Activated CD4-positive, alpha-beta T cell treated with anti-CD3 and anti-CD28 coated beads, Interleukin-2, amount 50 U/mL, for 4 hours (primary cell): ENCODE data around the gene MTHFSD.

Source experiments
- DNase-seq, 2 experiments: peaks; one replicate each; pipeline ENCODE4 v3.0.0-alpha.2; 2020

Gene MTHFSD

DNA sequence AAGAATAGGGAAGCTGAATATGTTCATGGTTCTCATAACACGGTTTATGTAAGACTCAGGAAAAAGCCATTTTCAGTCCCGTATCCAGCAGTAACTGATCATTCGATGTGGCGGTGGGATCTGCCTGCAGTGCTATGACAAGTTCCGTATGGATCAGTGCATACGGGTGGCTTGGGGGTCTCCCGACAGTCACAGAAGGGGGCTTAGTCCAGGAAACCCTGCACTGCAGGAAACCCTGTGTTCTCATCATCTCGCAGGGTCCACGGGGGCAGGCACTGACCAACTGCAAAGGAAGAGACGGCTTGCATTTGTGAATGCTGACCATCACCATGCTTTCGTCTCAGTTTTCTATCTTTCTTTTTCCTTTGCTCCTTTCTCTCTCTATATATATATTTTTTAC lies 7.7 kb downstream of the MTHFSD start:
- DNase-seq: no peak

DNA sequence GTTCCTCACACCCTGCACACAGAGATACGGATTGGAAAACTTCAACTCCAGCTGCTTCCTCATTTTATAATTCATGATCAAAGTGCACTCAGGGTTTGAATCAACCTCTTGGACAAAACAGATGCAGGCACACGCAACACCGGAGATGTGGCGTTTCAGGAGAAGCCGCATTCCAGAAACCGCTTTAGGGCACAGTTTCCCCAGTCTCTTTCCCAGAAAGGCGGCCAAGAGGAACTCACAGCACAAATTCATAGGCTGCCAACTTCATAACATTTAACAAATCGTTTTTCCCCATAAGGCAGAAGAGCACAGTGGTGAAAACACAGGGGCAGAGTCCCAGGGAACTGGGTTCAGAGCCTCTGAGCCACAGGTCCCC lies 8.4 kb downstream of the MTHFSD start:
- no peak for DNase-seq

DNA sequence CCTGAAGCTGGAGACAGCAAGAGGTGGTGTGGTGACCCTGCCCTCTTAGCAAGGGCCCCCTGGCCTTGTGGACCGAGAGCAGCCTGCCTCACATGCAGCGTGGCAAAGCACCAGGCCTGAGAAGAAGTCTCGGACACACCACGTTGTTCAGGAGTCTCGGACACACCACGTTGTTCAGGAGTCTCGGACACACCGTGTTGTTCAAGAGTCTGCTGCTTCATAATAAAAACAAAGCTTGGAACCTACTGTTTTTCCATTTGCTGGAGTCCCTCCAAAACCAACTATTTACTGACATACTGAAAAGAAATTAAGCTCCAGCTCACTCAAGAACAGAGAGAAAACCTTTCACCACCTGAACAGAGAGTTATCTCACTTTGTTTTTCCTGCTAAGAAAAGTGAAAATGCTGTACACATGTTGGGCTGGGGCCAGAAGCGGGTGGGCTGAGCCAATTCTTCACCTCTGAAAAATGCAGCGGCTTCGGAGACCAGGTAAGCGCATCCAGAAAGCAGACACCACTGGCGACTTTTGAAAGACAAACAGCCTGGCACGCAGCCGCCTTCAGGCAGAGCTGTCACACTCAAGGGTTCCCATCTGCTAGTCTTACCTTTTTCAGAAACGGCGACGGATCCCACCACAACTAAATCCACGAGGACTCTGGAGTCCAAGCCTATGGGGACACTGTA lies 8.9 kb downstream of the MTHFSD start:
- no peak for DNase-seq

- DNase-seq: no peak
Observed at GRCh38 chr16:86545481-86545880, 9.6 kb downstream of the MTHFSD start.

DNA sequence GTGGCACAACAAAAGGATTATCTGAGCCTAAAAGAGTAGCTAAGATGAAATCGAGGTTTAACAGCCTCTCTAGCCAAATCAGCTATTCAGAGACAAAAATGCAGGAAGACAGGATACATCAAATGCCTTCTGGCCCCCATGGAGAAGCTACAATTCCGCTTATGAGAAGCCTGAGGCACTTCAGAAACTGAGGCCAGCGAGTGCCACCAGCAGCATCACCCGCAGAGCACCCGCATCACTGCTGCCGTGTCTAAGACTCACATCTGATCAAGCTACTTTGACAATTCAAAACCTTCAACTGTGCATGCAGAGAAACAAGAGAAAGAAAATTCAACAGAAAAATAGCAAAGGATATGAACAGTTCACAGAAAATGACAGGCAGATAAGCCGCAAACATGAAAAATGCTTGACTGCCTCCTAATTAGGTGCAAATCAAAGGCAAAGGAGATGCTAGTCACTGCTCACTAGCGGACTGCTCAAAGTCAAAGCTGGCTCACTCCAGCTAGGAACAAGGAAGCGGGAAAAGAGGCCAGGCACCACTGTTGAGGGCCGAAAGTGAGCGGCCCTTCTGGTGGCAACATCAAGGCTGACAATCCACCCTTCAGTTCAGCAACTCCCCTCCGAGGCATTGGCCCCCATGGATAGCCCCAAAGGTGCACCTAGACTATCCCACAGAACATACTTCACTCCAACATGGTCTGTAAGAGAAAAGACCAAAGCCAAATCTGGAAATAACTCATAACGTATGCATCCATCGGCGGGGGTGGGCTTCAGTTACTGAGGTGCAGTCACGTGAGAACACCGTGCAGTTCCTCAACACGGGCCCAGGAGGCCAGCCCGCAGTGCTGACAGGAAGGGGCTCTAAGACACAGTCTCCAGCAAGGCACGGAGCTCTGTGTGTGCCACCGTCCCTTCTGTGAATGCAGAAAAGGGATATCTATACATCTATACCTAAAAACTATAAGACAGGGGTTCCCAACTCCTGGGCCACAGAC lies 12.0 kb downstream of the MTHFSD start:
- DNase-seq: no peak

- DNase-seq: no peak
Observed at GRCh38 chr16:86541560-86541959, 13.5 kb downstream of the MTHFSD start.

- DNase-seq: no peak
Observed at GRCh38 chr16:86540894-86541293, 14.1 kb downstream of the MTHFSD start.

DNA sequence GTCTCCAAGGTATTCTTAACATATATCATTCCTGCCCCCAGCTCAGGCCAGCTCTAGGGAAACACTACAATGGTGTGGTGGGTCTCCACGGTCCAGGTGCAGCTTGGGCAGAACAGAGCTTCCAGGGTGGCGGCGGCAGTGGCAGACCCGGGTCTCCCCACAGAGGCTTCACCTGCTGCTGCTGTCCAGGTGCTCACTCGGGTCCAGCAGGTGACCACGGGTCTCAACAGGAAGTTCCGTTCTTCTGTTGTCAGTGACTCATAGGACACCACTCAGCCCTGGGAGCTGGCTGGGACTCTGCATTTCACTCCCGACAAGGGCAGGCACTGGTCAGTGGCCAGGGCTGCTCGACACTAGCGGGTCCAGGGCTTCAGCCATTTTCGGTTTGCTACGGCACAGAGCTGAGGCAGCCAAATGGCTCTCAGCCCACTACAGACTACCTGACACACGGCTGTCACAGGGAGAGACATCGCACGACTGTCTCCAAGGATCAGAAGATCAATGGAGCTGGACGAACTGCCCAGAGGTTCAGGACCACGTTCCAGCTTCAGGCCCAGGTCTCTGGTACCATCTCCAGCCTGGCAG lies 16.7 kb downstream of the MTHFSD start:
- no peak for DNase-seq

- no peak for DNase-seq
Observed at GRCh38 chr16:86537486-86537885, 17.5 kb downstream of the MTHFSD start.

- DNase-seq: no peak
Observed at GRCh38 chr16:86536621-86537020, 18.4 kb downstream of the MTHFSD start.

GRCh38 chr16:86534779-86535615 lies 20.0 kb downstream of the MTHFSD start:
- no peak for DNase-seq

DNA sequence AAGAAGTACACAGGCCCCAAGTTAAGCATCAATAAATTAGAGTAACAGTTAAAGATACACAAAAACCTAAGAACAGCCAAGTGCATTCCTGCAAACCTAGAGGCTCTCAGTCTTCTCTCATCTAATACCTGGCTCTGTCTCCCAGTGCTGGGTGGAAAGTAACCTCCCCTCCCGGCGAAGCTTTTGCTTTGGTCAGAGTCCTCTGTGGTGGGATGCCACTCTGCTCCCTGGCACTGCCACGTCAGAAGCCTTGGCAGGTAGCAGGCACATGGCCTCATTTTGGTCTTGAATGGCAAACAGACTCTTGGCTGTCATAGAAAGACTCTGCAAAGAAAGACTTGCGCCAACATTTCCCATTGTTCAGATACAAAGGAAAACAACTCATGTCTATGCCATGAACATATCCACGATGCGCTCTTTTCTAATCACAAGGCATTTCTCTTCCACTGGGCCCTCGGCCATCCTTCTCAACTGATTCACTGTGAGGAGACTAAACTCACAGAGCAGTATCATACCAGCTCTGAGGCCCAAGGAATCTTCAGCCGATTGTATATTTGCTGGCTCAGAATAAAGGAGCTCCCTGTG lies 21.2 kb downstream of the MTHFSD start:
- DNase-seq: no peak

DNA sequence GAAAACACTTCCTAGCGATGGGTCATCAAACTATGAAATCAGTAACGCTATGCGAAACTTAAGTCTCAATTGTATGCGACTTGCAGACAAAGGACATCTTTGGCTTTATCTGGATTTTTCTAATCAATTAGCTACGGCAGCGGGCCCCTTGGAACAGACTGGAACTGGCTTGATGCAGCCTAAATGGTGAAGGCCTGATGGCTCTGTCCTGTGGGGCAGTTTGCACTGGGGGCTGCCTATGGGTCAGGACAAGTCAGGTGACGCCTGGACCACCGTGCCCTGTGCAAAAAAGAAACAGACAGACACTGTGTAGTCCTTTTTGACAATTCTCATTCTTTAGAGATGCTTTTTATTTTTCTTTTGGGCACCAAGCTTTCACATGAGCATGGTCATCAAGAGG lies 22.0 kb downstream of the MTHFSD start:
- DNase-seq: no peak

DNA sequence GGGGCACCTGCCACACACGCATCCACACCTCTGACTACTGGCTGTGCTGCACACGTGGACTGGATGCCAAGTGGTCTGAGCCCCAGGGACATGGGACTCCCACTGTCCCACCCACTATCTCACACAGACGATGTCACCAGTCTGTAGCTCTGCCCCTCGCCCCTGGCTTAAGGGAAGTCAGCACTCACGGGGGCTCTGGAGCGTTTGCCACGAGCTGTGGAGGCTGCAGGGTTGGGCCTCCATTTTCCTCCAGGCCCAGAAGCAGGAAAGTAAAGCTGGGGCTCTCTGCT lies 22.6 kb downstream of the MTHFSD start:
- no peak for DNase-seq

DNA sequence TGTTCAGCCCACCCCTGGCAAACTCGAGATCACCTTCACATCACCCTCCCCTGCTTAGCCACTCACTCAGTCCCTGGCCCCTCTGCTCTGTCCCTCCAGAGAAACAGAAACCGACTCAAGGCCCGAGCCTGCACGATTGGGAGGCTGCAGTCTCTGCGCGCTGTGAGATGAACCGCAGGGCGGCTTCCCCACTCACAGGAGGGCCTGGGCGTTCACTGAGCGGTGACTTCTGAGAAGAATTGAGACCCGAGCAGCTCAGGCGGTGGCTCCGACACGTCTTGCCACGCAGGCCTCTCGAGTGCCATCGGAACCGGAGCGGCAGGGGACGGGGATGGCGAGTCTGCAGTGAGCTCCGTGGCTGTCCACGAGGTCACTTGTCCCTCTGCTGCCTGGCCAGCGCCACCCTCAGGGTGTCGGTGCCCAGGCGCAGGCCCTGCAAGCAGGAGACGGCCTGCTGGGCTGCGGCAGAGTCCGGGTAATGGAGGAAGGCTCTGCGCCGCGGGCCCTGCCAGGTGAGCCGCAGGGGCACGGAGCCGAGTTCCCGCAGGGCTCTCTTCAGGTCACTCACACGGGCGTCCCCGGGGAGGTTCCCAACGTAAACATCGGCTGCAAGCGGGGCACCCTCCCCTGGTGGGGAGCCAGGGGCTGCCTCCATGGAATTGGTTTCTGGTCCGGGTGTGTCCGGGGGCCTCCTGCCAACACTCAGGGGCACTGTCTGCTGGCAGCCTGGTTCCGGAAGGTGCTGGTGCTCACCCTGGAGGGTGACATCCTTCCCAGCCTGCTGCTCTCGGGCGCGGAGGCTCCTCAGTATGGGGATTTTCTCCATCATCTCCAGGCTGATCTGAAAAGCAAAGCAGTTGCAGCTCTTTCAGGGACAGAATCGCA lies 23.2 kb downstream of the MTHFSD start:
- DNase-seq: no peak

- DNase-seq: no peak
Observed at GRCh38 chr16:86531191-86531545, 23.9 kb downstream of the MTHFSD start.

DNA sequence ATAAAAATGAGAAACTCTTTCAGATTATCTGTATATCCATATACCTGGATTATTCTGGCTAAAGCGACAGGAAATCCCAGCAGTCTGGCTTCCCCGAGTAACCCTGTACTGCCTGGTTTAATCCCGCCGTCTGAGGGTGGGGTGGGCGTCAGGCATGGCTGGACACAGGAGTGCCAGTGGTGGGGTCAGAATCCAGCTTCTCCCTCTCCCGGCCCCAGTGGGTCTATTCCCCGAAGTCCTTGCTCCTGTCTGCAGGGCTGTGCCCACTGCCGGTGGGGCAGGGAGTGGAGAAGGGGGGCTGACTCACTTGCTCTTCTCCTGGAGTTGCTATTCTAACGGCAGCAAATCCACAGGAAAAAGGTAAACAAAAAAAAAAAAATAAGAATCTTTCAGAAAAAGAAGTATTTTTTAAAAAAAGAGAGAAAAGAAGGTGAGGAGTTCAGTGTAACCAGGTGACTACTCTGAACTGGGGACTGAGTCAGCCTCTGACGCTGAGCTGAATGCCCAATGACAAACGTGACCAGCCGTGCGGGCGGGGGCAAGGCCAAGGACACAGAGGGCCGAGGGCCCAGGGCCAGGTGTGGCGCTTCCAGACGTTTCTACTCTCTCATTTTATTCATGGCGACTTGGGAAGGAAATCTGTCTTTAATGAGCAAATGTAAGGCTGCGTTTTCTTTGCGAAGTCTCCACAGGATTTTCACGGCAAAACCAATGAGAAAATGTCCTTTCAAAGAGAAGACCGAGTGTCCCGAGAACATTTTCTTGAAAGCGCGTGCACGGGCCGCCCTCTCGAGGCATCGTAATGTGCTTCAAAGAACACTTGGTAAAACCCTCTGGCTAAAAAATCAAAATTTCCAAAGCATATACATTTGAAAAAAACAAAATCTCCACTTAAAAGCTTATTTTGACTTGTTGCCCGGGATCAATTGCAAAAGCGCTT lies 24.5 kb downstream of the MTHFSD start:
- no peak for DNase-seq

DNA sequence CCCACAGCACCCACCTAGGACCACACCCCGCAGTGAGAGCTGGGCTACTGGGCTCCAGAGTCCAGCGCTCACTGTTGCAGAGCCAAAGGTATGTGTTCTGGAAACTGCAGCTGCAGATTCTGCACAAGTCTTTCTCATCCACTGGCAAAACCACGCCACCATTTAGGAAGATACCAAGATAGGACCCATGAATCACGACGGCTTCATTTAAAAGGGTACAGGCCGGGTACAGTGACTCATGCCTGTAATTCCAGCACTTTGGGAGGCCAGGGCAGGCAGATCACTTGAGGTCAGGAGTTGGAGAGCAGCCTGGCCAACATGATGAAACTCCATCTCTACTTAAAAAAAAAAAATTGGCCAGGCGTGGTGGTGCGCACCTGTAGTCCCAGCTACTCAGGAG lies 25.9 kb downstream of the MTHFSD start:
- DNase-seq: no peak

GRCh38 chr16:86528061-86528929 lies 26.7 kb downstream of the MTHFSD start:
- no peak for DNase-seq

DNA sequence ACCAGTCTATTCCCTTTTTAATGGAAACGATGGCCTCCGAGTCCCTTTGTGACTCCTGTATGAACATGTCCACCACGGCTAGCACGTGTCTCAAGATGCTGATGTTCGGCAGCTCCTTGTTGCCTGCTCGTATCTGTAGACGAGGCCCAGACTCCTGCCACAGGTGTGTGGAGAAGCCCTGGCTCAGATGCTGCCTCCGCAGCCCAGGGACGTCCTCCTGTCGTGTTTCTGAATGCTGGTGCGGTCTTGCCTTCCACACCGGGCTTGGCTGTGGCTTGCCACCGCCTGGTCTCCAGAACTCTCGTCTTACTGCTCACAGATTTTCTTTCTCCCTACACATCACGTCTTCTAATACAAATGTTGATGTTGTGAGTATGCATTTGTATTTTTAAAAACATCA lies 27.7 kb downstream of the MTHFSD start:
- DNase-seq: no peak
